Cortex of kidney (tissue), 1 donor: ENCODE data around the gene RAB40C.

Experiments used
- DNase-seq: peaks from one replicate; lab custom pipeline; 2025; lab: John Stamatoyannopoulos, UW

RAB40C gene

DNA sequence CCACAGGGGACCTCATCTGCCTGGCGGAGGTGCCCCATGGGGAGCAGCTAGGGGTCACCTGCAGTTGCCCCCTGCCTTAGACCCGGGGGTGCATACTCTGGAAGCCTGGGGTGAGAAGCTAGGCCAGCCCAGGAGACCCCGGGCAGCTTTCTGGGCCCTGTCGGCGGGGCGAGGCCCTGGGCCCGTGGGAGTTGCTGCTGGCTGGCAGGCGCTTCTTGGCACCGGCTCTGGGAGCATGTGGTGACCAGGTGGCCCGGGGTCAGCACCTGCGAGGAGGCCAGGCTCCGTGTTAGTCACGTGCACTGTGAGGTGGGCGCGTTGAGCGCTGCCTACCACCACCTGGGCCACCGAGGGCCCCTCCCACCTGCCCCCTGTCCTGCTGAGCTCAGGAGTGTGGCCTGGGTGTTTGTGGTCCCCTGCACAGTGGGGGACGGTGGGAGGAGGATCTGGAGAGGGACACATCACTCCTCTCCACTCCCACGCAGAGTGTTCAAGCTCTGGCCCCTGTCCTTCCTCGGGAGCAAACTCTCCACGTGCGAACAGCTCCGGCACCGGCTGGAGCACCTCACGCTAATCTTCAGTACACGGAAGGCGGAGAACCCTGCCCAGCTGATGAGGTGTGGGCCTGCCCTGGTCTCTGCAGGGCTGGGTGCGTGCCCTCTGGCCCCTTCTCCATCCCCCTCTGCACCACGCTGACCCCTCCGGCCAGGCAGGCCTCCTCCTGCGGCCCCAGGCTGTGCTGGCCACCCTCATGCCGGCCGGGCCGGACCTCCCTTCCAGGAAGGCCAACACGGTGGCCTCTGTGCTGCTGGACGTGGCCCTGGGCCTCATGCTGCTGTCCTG, 14.3 kb upstream of the RAB40C start:
- DNase-seq: no peak

DNA sequence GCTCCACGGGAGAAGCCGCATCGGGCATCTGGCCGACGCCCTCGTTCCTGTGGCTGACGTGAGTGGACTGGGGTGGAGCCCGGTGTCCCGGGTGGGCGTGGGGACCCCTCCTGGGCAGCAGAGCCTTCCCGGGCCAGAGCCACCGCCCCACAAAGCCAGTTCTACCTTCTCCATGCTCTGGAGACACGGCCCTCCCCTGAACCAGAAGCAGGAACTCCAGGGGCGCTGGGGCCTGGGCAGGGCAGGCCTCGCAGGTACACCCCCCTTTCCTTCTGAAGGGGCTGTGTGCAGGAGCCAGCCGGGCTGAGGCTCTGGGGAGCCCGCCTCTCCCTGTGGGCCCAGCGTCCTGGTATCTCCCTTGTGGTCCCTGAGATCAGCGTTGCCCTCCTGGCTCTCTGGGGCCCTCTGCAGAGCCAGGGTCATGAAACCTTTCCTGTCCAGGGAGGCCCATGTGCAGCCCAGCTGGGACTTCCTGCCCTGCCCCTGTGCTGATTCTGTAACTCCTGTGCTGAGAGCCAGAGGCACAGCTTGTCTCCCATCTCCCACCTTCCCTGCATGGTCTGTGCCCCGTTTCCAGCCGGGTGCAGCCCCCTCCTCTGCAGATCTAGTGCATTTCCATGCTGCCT, 13.6 kb upstream of the RAB40C start:
- DNase-seq: no peak

DNA sequence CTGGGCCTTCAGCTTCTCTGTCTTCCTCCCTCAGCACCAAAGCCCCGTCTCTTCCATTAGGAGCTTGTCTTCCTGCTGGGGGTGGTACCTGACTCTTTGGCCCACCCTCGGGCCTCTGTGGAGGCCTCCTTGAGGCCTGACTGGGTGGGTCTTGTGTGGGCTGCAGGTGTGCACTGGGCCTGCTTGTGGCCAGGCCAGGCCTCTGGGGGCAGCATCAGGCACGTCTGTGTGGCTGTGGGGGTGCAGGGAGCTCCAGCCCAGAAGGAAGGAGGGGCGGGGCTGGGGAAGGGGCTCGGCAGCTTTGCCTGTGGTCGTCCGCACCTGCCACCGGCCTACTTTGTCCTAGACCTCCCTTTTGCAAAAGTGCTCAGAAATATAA, 13.1 kb upstream of the RAB40C start:
- DNase-seq: no peak

DNA sequence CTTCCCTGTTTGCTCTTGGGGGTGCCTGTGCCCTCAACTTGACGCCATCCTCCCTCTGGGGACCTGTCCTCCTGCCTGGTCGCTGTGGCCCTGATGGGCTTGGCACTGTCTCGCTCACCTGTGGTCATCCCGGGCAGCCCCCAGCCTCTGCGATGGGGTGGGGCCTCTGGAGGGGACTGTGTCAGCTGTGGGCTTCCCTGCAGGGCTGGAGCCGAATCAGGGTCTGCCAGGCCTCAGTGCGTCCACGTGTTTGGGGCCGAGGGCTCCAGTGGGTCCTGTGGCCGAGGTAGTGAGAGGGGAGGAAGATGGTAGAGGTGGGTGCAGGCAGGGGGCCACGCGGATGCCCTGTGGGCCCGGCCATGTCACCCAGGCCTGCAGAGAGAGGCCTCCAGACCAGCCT, 12.1 kb upstream of the RAB40C start:
- no peak for DNase-seq

DNA sequence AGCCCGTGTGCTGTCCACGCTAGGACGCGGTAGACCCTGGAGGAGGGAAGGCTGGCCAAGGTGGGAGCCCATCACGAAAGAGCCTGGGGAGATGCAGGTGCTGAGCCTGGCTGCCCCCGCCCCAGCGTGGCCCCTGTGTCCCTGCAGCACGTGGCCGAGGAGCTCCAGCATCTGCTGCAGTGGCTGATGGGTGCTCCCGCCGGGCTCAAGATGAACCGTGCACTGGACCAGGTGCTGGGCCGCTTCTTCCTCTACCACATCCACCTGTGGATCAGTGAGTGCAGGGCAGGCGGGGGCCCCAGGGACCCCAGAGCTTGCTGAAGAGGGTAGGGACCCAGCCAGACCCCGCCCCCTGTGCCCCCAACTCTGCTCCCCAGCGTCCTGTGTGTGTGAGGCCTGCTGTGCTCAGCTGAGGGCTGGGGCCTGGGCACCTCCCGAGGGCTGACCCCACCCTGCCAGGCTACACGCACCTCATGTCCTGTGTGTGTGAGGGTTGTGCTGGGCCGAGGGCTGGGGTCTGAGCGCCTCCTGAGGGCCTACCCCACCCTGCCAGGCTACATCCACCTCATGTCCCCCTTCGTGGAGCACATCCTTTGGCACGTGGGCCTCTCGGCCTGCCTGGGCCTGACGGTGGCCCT, 11.5 kb upstream of the RAB40C start:
- no peak for DNase-seq

DNA sequence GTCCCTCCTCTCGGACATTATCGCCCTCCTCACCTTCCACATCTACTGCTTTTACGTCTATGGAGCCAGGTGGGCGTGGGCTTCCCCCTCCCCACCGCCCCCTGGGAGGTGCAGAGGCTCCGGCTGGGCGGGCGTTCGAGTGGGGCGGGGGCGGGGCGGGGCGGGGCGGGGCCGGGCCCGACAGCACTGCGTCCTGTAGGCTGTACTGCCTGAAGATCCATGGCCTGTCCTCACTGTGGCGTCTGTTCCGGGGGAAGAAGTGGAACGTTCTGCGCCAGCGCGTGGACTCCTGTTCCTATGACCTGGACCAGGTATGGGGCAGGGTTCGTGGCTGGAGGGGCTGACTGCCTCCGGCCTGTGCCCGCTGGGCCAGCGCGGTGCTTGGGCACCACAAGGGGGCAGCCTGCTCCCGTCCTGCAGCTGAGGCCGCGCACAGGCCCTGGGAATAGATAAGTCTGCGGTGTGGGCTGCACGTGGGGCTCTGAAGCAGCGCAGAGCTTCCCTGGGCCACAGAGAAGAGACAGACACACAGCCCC, 10.9 kb upstream of the RAB40C start:
- DNase-seq: no peak

DNA sequence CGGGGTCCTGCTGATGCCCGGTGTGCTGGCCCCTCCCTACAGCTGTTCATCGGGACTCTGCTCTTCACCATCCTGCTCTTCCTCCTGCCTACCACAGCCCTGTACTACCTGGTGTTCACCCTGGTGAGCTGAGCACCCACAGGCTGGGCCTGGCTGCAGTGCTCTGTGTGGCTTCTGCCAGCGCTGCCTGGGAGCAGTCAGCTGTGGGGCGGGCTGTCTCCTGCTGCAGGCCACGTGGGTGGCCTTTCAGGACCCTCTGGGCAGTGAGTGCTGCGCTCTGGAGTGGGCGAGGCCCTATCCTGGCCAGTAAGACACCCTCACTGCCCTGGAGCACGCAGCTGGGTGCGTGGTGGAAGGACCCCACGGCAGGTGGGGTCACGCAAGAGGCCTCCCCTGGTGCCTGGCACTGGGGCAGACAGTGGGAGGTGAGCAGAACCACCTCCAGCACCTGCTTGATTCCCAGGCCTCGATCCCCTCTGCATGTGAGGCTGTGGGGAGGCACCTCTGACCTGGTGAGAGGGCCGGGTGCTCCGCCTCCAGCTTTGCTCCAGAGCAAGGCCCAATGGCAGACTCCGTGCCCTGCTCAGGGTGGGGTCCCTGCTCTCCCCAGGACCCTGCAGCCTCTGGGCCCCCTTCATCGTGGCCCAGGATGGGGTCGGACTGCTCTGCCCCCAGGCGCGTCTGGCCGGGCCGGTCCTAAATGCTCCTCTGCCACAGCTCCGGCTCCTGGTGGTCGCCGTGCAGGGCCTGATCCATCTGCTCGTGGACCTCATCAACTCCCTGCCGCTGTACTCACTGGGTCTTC, 9.5 kb upstream of the RAB40C start:
- DNase-seq: no peak

DNA sequence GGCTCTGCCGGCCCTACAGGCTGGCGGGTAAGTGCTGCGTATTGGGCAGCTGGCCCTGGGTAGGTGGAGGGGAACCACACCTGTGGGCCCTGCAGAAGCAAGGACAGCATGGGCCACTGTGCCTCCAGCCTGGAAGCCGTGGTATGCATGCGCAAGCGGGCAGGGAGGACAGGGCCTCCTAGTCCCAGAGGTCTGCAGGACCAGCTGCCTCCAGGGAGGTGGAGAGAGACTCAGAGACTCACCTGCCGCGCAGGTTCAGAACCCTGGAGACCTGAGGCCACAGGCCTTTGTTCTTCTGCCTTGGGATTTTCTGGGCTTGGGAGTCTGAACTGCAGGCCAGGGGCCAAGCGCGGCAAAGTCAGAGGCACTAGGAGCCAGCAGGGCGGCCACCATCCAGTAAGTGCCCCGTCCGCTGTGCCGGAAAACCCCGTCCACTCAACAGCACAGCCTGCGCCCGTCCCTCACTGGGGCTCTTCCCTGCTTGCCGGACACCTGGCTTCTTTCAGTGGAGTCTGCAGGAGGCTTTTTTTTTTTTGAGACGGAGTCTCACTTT, 8.8 kb upstream of the RAB40C start:
- no peak for DNase-seq

DNA sequence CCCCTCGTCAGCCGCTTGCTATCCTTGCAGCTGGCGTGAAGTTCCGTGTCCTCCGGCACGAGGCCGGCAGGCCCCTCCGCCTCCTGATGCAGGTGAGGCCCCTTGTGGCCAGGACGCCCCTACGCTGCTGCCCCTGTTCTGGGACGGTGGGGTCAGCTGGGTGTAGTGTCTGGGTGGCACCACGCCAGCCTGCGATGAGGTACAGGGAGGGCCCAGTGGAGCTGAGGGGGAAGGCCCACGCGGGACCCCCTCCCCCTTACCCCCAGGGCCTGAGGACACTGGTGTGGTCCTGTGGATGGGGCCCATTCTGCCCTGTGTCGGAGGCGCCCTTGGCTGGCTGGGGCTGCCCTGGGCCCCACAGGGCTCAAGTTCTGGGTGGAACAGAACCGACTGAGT, 7.7 kb upstream of the RAB40C start:
- DNase-seq: no peak

DNA sequence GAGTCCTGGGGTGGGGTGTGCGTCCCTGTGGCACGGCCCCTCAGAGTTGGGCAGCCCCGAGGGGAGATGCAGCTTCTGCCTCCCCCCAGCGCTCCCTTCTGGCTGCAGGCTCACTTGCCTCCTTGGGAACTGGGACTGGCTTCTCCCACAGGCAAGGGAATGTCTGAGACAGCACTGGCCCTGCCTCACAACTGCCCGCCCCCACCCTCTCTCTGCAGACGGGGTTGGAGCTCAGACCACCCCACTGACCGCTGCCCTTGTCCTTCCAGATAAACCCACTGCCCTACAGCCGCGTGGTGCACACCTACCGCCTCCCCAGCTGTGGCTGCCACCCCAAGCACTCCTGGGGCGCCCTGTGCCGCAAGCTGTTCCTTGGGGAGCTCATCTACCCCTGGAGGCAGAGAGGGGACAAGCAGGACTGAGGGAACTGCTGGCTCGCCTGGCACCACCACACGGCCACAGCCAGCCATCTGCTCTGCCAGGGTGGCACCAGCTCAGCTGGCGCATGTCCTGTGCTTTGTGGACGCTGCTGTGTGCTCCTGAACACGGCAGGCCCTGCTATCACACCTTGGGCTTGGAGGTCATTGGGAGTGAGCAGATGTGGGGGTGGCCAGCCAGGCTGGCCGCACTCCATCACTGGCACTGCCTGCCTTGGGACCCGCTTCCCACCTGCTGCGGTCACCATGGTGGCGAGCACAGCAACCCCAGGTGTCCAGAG, 7.1 kb upstream of the RAB40C start:
- no peak for DNase-seq

DNA sequence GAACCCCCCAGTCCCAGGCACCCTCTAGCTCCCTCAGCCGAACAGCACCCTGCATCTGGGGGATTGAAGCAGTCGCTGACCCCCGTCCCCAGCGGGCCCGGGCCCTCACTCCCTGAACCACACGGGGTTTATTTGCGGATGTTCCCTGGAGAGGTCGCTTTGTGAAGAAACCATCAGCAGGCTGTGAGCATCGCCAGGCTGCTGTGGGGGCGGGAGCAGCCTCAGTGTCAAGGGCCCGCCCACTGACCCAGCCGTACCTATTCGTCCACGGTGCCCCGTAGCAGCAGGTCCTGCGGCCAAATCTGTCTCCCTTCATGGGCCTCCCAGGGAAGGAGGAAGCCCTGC, 6.4 kb upstream of the RAB40C start:
- DNase-seq: no peak

DNA sequence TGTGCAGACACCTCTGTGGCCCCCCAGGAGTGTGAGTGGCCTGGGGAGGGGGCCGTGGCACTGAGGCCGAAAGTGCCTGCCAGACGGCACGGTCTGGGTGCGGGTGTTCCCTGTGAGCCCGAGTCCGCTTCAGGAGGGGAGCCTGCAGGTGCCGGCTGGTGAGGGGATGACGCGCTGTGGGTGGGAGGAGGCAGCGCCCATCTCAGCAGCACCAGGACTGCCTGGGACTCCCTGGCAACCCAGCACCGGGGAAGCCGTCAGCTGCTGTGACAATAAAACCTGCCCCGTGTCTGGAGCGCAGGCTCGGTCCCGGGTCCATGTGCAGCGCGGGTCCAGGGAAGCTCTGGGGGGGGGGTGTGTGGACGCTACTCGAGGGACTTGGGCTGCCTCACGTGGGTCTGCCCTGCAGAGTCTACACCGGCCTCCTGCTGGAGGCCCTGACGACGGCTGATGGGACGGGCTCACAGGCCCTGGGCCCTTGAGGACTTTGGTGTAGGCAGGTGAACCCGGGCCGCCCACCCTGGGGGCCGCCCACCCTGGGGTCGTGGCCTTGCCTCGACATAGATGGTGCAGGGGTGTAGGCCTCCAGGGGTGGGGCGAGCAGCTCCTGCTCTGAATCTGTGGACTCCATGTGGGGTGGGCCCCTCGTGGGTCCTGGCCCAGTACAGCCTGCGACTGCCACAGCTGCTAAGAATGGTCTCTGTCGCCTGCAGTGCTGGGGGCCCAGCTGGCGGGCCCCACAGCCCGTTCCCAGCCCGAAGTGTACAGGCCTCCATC, 5.9 kb upstream of the RAB40C start:
- DNase-seq: no peak

DNA sequence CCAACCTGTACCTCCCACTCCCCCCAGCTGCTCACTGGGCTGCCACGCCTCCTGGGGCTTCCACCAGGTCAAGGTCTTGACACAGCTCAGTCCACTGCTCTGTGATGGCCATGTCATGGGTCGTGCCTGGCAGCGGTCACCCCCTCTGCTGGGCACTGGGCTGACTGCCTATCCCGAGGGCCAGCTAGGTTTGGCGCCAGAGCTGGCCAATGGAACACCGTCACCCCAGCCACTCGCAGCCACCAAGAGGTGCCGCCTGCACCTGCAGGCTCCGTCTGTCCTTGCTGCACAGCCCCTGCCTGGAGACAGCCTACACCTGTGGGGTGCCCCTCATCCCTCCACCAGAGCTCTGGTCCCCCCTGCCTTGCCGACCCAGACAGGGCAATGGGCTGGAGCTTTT, 4.5 kb upstream of the RAB40C start:
- DNase-seq: no peak

DNA sequence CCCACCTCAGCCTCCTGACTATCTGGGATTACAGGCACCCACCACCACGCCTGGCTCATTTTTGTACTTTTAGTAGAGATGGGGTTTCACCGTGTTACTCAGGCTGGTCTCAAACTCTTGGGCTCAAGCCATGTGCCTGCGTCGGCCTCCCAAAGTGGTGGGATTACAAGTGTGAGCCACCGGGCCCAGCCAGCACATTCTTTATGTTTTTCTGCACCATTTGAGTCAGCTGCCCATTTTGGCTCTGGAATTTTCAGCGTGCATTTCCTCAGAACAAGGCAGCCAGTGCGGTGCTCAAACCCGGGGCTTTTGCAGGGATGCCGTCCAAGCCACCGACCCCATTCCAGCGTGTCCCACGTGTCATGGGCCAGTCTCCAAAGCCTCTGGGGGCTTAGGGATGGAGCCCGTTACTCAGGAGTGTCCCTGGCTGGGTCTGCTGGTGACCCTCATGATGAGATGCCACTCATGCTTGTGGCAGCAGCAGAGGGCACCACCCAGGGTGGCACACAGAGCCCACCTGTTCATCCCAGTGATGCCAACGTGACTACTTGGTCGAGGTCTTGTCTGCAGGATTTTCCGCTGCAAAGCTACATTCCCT, 3.7 kb upstream of the RAB40C start:
- DNase-seq: no peak

DNA sequence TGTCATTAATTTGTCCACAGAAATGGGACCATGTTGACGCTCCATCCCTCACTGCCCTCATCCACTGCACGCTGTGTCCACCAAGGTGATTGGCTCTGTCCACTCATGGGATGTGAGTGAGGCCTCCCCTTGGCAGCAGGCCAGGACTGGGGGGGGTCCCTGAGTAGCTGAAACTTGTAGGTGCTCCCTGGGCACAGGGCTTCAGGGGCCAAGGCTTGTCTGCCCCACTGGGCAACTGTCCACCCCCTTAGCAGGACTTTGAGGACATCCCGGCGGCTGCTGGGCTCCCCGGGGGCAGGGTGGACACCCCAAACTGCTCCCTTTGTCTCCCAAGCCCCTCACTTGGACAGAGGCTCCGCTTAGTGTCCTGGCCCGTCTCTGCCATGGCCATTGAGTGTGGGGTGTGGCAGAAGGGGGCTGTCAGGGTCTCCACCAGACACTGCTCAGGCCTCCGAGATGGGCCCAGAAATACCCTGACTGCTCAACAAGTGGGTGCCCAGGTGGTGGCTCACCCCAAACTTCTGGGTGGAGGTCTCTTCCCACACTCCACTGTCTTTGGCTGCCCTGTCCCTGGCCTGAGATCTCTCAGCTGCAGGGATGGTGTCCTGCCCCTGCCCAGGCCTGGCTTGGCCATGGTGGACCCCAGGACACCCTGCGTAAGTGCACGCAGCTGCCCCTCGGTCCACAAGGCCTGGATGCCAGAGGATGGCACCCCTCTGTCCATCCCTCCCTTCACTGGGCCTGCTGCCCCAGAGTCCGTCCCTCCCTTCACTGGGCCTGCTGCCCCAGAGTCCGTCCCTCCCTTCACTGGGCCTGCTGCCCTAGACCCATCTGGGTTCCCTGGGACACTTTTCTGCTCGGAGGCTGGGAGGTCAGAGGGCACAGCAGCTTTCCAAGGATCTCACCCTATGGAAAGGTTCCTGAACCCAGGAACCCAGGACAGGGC, 2.9 kb upstream of the RAB40C start:
- DNase-seq: no peak

DNA sequence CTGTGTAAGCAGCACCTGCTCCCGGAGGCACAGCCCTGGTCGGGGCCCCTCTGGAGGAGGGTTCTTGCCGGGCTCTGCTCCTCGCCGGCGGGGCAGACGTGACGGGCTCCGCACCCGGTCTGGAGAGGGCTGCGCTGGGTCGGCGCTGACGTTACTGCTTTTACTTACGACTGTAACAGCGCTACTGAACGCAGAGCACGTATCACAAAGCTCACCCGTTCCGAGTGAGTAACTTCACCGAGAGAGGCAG, 1.3 kb upstream of the RAB40C start:
- DNase-seq: no peak

DNA sequence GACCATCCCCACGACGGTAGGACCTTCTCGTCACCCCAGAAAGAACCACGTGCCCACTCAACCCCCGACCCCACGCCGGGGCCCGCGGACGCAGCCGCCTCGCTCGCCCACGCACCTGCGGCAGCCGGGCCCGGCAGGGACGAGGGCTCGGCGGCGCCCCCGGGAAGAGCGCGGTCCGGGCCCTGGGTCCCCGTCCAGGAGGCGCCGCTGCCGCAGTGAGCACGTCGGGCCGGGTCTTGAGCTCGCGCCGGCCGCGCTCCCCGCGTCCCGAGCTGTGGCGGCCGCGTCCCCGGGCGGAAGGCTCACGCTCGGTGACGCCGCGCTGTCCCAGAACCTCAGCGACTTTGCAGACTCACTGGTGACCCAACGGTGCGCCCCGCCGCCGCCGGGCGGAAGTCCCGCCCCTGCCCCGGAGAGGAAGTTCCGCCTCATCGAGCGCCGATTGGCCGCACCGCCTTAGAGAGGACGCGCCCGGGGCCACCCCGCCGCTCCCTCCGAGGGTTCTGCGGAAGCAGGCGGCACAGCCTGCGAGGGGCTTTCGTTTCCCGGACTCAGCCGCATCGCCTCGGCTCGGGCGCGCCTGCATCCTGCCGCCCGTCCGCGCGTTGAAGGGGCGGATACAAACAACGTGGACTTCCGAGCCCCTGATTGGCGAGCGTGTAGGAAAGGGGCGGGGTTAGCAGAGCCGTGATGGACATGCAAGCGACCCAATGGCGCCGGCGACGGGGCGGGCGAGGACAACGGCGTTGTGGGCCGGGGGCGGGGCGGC, 793 bp upstream of the RAB40C start:
- DNase-seq: no peak

DNA sequence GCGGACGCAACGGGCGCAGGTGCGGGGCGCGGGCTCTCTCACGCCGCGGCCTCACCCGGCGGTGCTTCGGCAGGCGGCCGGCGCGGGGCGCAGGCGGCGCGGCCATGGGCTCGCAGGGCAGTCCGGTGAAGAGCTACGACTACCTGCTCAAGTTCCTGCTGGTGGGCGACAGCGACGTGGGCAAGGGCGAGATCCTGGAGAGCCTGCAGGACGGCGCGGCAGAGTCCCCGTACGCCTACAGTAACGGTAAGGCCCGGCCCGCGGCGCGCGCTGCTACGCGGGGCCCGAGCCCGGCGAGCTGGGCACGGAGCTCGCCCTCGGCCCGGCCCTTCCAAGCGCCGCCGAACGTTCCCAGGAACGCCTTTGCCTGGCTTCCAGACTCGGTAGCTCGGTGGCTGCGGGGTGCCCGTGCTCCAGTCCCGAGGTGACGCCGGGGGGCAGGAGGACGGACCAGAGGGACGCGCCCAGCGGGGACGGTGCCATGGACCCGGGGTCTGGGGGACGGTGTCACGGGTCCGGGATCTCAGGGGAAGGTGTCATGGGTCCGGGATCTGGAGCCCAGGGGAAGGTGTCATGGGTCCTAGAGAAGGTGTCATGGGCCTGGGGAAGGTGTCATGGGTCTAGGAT, 435 bp downstream of the RAB40C start:
- no peak for DNase-seq
